ENCODE data around the gene CSMD2. TPM values are rescaled to one million over a fixed set of nuclear protein-coding genes. Genes with fewer than 3 reads are reported as not detected.

CSMD2 gene
- total RNA-seq, 4 donors from 2014 or later = 0.60 to 2.5 (median 1.2) TPM

- Histone ChIP-seq H3K9me3 (no peaks in the 10 kb centered on the region), H3K27me3 (no peaks in the 10 kb centered on the region), H3K27ac (no peak overlapping the region), H3K36me3 (no peaks in the 10 kb centered on the region), H3K4me3 (no peak overlapping the region), H3K4me1 (no peaks in the 10 kb centered on the region)
- no peak for DNase-seq (ENCODE audit: low spot score in 2 of 2)
- TF ChIP-seq CTCF (IDR thresholded peaks at IDR 0.05) = no peak
- no peak for TF ChIP-seq EP300 (IDR thresholded peaks at IDR 0.05)
- TF ChIP-seq POLR2A (IDR thresholded peaks at IDR 0.05) = no peak
- WGBS, 2 donors = 79 to 89% methylated on average over 4 of the region's 4 CpGs
Observed at GRCh38 chr1:33527934-33528333, 637.1 kb downstream of the CSMD2 start.

- no peak overlapping the region for H3K4me3 ChIP-seq
- no peak for TF ChIP-seq EP300 (IDR thresholded peaks at IDR 0.05)
- TF ChIP-seq CTCF (IDR thresholded peaks at IDR 0.05) = no peak
- no peak for TF ChIP-seq POLR2A (IDR thresholded peaks at IDR 0.05)
- 94 to 97% methylated on average over 3 of the region's 3 CpGs for WGBS, 2 donors
Observed at GRCh38 chr1:33524586-33524985, 640.4 kb downstream of the CSMD2 start.

GRCh38 chr1:33519240-33519884 lies 645.7 kb downstream of the CSMD2 start:
- Histone ChIP-seq H3K9me3 (no peaks in the 10 kb centered on the region), H3K4me1 (no peaks in the 10 kb centered on the region), H3K27ac (no peak overlapping the region), H3K36me3 (no peaks in the 10 kb centered on the region), H3K27me3 (no peaks in the 10 kb centered on the region), H3K4me3 (no peak overlapping the region)
- TF ChIP-seq CTCF (IDR thresholded peaks at IDR 0.05) (no peak), POLR2A (IDR thresholded peaks at IDR 0.05) (no peak), EP300 (IDR thresholded peaks at IDR 0.05) (no peak)
- WGBS, 2 donors = 86 to 94% methylated on average over 27 of the region's 27 CpGs
- no peak for DNase-seq (ENCODE audit: low spot score in 2 of 2)

More at GRCh38 chr1:33524586-33524985, 640.4 kb downstream of the CSMD2 start:
- Histone ChIP-seq H3K27me3 (no peaks in the 10 kb centered on the region), H3K9me3 (no peaks in the 10 kb centered on the region), H3K4me1 (no peaks in the 10 kb centered on the region), H3K36me3 (no peaks in the 10 kb centered on the region), H3K27ac (no peak overlapping the region)
- no peak for DNase-seq (ENCODE audit: low spot score in 2 of 2)

- H3K4me3 ChIP-seq = no peak overlapping the region
- H3K9me3 ChIP-seq = no peaks in the 10 kb centered on the region
- no peaks in the 10 kb centered on the region for H3K27me3 ChIP-seq
- WGBS, 2 donors = 64 to 68% methylated on average over 12 of the region's 12 CpGs
- DNase-seq (ENCODE audit: low spot score in 2 of 2) = no peak
- no peaks in the 10 kb centered on the region for H3K36me3 ChIP-seq
- no peak overlapping the region for H3K27ac ChIP-seq
- no peak for TF ChIP-seq CTCF (IDR thresholded peaks at IDR 0.05)
- no peak for TF ChIP-seq POLR2A (IDR thresholded peaks at IDR 0.05)
- no peak for TF ChIP-seq EP300 (IDR thresholded peaks at IDR 0.05)
- no peaks in the 10 kb centered on the region for H3K4me1 ChIP-seq
Observed at GRCh38 chr1:33517596-33518250, 647.3 kb downstream of the CSMD2 start.

GRCh38 chr1:33516891-33517567 lies 648.0 kb downstream of the CSMD2 start:
- WGBS, 2 donors = 69 to 85% methylated on average over 8 of the region's 8 CpGs
- no peaks in the 10 kb centered on the region for H3K27me3 ChIP-seq
- no peak for DNase-seq (ENCODE audit: low spot score in 2 of 2)

More at GRCh38 chr1:33516891-33517567, 648.0 kb downstream of the CSMD2 start:
- no peaks in the 10 kb centered on the region for H3K36me3 ChIP-seq
- no peak overlapping the region for H3K27ac ChIP-seq
- no peaks in the 10 kb centered on the region for H3K9me3 ChIP-seq
- no peak for TF ChIP-seq POLR2A (IDR thresholded peaks at IDR 0.05)
- TF ChIP-seq CTCF (IDR thresholded peaks at IDR 0.05) = no peak
- no peak overlapping the region for H3K4me3 ChIP-seq
- no peaks in the 10 kb centered on the region for H3K4me1 ChIP-seq
